ENCODE measurements around the gene LGI4.

LGI4 gene

GRCh38 chr19:35168196-35168595 is 33.3 kb upstream of the LGI4 start:
- Histone ChIP-seq H3K4me1 (ENCODE audit: insufficient read depth, low read length) (no peaks in the 10 kb centered on the region), H3K9ac (ENCODE audit: low read length) (no peak overlapping the region), H3K27ac (ENCODE audit: low read depth, low read length) (no peak overlapping the region), H3K36me3 (ENCODE audit: insufficient read depth, low read length) (peaks cover 7% of the 10 kb centered on the region), H3K27me3 (ENCODE audit: control insufficient read depth in 1 of 2, insufficient read depth in 2 of 2, low read length in 2 of 2) (no peaks in the 10 kb centered on the region), H3K4me3 (ENCODE audit: low read depth in 1 of 2, low read length in 2 of 2) (no peak overlapping the region), H3K9me3 (ENCODE audit: low read length) (peaks cover 3% of the 10 kb centered on the region)

- peaks cover 11% of the 10 kb centered on the region for H3K36me3 ChIP-seq (ENCODE audit: insufficient read depth, low read length)
These were observed 32.6 kb upstream of the LGI4 start for GRCh38 chr19:35167251-35168119.

GRCh38 chr19:35166100-35167063 is 31.5 kb upstream of the LGI4 start:
- H3K27me3 ChIP-seq (ENCODE audit: control insufficient read depth in 1 of 2, insufficient read depth in 2 of 2, low read length in 2 of 2), result no peaks in the 10 kb centered on the region
- H3K4me1 ChIP-seq (ENCODE audit: insufficient read depth, low read length), result no peaks in the 10 kb centered on the region
- no peak overlapping the region for H3K27ac ChIP-seq (ENCODE audit: low read depth, low read length)
- no peak overlapping the region for H3K9ac ChIP-seq (ENCODE audit: low read length)
- H3K9me3 ChIP-seq (ENCODE audit: low read length), result peaks cover 3% of the 10 kb centered on the region
- no peak overlapping the region for H3K4me3 ChIP-seq (ENCODE audit: low read depth in 1 of 2, low read length in 2 of 2)
- peaks cover 12% of the 10 kb centered on the region for H3K36me3 ChIP-seq (ENCODE audit: insufficient read depth, low read length)

More at GRCh38 chr19:35167251-35168119, 32.6 kb upstream of the LGI4 start:
- Histone ChIP-seq H3K4me3 (ENCODE audit: low read depth in 1 of 2, low read length in 2 of 2) (no peak overlapping the region), H3K9me3 (ENCODE audit: low read length) (peaks cover 3% of the 10 kb centered on the region), H3K27me3 (ENCODE audit: control insufficient read depth in 1 of 2, insufficient read depth in 2 of 2, low read length in 2 of 2) (no peaks in the 10 kb centered on the region), H3K4me1 (ENCODE audit: insufficient read depth, low read length) (no peaks in the 10 kb centered on the region), H3K27ac (ENCODE audit: low read depth, low read length) (no peak overlapping the region), H3K9ac (ENCODE audit: low read length) (no peak overlapping the region)

- H3K4me3 ChIP-seq (ENCODE audit: low read depth in 1 of 2, low read length in 2 of 2), result no peak overlapping the region
- H3K9ac ChIP-seq (ENCODE audit: low read length), result no peak overlapping the region
- peaks cover 3% of the 10 kb centered on the region for H3K9me3 ChIP-seq (ENCODE audit: low read length)
- no peaks in the 10 kb centered on the region for H3K27me3 ChIP-seq (ENCODE audit: control insufficient read depth in 1 of 2, insufficient read depth in 2 of 2, low read length in 2 of 2)
- H3K4me1 ChIP-seq (ENCODE audit: insufficient read depth, low read length), result no peaks in the 10 kb centered on the region
- peaks cover 12% of the 10 kb centered on the region for H3K36me3 ChIP-seq (ENCODE audit: insufficient read depth, low read length)
- no peak overlapping the region for H3K27ac ChIP-seq (ENCODE audit: low read depth, low read length)
These were observed 30.6 kb upstream of the LGI4 start for GRCh38 chr19:35165200-35166058.

- H3K4me1 ChIP-seq (ENCODE audit: insufficient read depth, low read length), result no peaks in the 10 kb centered on the region
- peaks cover 12% of the 10 kb centered on the region for H3K36me3 ChIP-seq (ENCODE audit: insufficient read depth, low read length)
- H3K27me3 ChIP-seq (ENCODE audit: control insufficient read depth in 1 of 2, insufficient read depth in 2 of 2, low read length in 2 of 2), result no peaks in the 10 kb centered on the region
- H3K4me3 ChIP-seq (ENCODE audit: low read depth in 1 of 2, low read length in 2 of 2), result no peak overlapping the region
- no peak overlapping the region for H3K27ac ChIP-seq (ENCODE audit: low read depth, low read length)
- H3K9ac ChIP-seq (ENCODE audit: low read length), result no peak overlapping the region
- H3K9me3 ChIP-seq (ENCODE audit: low read length), result peaks cover 3% of the 10 kb centered on the region
These were observed 29.6 kb upstream of the LGI4 start for GRCh38 chr19:35164418-35164817.

GRCh38 chr19:35162471-35163326 is 27.8 kb upstream of the LGI4 start:
- no peaks in the 10 kb centered on the region for H3K4me1 ChIP-seq (ENCODE audit: insufficient read depth, low read length)
- H3K27ac ChIP-seq (ENCODE audit: low read depth, low read length), result no peak overlapping the region
- no peak overlapping the region for H3K9ac ChIP-seq (ENCODE audit: low read length)
- peaks cover 0 to 3% of the 10 kb centered on the region in 2 donors for H3K27me3 ChIP-seq (ENCODE audit: control insufficient read depth in 1 of 2, insufficient read depth in 2 of 2, low read length in 2 of 2)
- no peak overlapping the region for H3K4me3 ChIP-seq (ENCODE audit: low read depth in 1 of 2, low read length in 2 of 2)
- H3K36me3 ChIP-seq (ENCODE audit: insufficient read depth, low read length), result peaks cover 12% of the 10 kb centered on the region
- H3K9me3 ChIP-seq (ENCODE audit: low read length), result peaks cover 3% of the 10 kb centered on the region

GRCh38 chr19:35161434-35161743 is 26.5 kb upstream of the LGI4 start:
- Histone ChIP-seq H3K27me3 (ENCODE audit: control insufficient read depth in 1 of 2, insufficient read depth in 2 of 2, low read length in 2 of 2) (peaks cover 3 to 4% of the 10 kb centered on the region in 2 donors), H3K36me3 (ENCODE audit: insufficient read depth, low read length) (peaks cover 17% of the 10 kb centered on the region)

GRCh38 chr19:35160629-35161433 is 26.0 kb upstream of the LGI4 start:
- no peak overlapping the region for H3K4me3 ChIP-seq (ENCODE audit: low read depth in 1 of 2, low read length in 2 of 2)
- H3K9me3 ChIP-seq (ENCODE audit: low read length), result peaks cover 3% of the 10 kb centered on the region
- H3K9ac ChIP-seq (ENCODE audit: low read length), result no peak overlapping the region
- peaks cover 4 to 5% of the 10 kb centered on the region in 2 donors for H3K27me3 ChIP-seq (ENCODE audit: control insufficient read depth in 1 of 2, insufficient read depth in 2 of 2, low read length in 2 of 2)
- peaks cover 17% of the 10 kb centered on the region for H3K36me3 ChIP-seq (ENCODE audit: insufficient read depth, low read length)
- H3K4me1 ChIP-seq (ENCODE audit: insufficient read depth, low read length), result no peaks in the 10 kb centered on the region
- no peak overlapping the region for H3K27ac ChIP-seq (ENCODE audit: low read depth, low read length)

More at GRCh38 chr19:35161434-35161743, 26.5 kb upstream of the LGI4 start:
- H3K27ac ChIP-seq (ENCODE audit: low read depth, low read length), result no peak overlapping the region
- peaks cover 3% of the 10 kb centered on the region for H3K9me3 ChIP-seq (ENCODE audit: low read length)
- no peak overlapping the region for H3K9ac ChIP-seq (ENCODE audit: low read length)
- no peaks in the 10 kb centered on the region for H3K4me1 ChIP-seq (ENCODE audit: insufficient read depth, low read length)
- H3K4me3 ChIP-seq (ENCODE audit: low read depth in 1 of 2, low read length in 2 of 2), result no peak overlapping the region

- Histone ChIP-seq H3K4me1 (ENCODE audit: insufficient read depth, low read length) (no peaks in the 10 kb centered on the region), H3K27ac (ENCODE audit: low read depth, low read length) (no peak overlapping the region), H3K9ac (ENCODE audit: low read length) (no peak overlapping the region), H3K9me3 (ENCODE audit: low read length) (peaks cover 3% of the 10 kb centered on the region), H3K4me3 (ENCODE audit: low read depth in 1 of 2, low read length in 2 of 2) (no peak overlapping the region), H3K27me3 (ENCODE audit: control insufficient read depth in 1 of 2, insufficient read depth in 2 of 2, low read length in 2 of 2) (peaks cover 4 to 17% of the 10 kb centered on the region in 2 donors), H3K36me3 (ENCODE audit: insufficient read depth, low read length) (peaks cover 17% of the 10 kb centered on the region)
These were observed 24.7 kb upstream of the LGI4 start for GRCh38 chr19:35159606-35160005.

- Histone ChIP-seq H3K27me3 (ENCODE audit: control insufficient read depth in 1 of 2, insufficient read depth in 2 of 2, low read length in 2 of 2) (peaks cover 4 to 34% of the 10 kb centered on the region in 2 donors), H3K4me3 (ENCODE audit: low read depth in 1 of 2, low read length in 2 of 2) (no peak overlapping the region), H3K27ac (ENCODE audit: low read depth, low read length) (no peak overlapping the region), H3K36me3 (ENCODE audit: insufficient read depth, low read length) (peaks cover 6% of the 10 kb centered on the region), H3K9ac (ENCODE audit: low read length) (no peak overlapping the region), H3K9me3 (ENCODE audit: low read length) (no peaks in the 10 kb centered on the region), H3K4me1 (ENCODE audit: insufficient read depth, low read length) (no peaks in the 10 kb centered on the region)
These were observed 22.6 kb upstream of the LGI4 start for GRCh38 chr19:35157431-35157830.
